B cell (primary cell): Measurements from ENCODE around the gene RPL13A. TPM values are rescaled to one million over a fixed set of nuclear protein-coding genes. Genes with fewer than 3 reads are reported as not detected.

Experiments
- ATAC-seq: fragments of 200-7000 bp; cut with Tn5 transposase; one replicate; pipeline ENCODE4 v1.10.0; 2021; ENCODE audit warnings: low read depth, mild to moderate bottlenecking, moderate number of reproducible peaks, moderate library complexity
- CTCF ChIA-PET: fragments of 350-600 bp; sonication (Branson Sonifier 250); formaldehyde crosslinking; loops from one replicate; lab custom pipeline; 2021; ENCODE audit warnings: antibody characterized with exemption, inconsistent platforms; lab: Charles Lee
- POLR2A ChIA-PET: fragments of 350-600 bp; sonication (Branson Sonifier 250); formaldehyde crosslinking; loops from one replicate; lab custom pipeline; 2021; ENCODE audit warnings: antibody characterized with exemption; lab: Charles Lee
- DNase-seq: peaks from one replicate; pipeline ENCODE4 v3.0.0; 2013
- H2AFZ ChIP-seq: 2 replicates; pipeline ENCODE4 v1.6.1; 2012; ENCODE audit warnings: mild to moderate bottlenecking, low read depth, low read length; ENCODE audit not compliant: insufficient read depth, poor library complexity, severe bottlenecking
- H3K27ac ChIP-seq, 2 donors: 1 replicate in 1 of 2; 2 replicates in 1 of 2; pipeline ENCODE4 v1.5.1; 2012 to 2013; ENCODE audit warnings: low read length in 2 of 2, mild to moderate bottlenecking in 2 of 2, moderate library complexity in 1 of 2
- H3K27me3 ChIP-seq, 4 experiments: fragments of 200-600 bp in 1 of 4; sonication (generic) in 1 of 4; replicated peaks in 1 of 4; 1 replicate in 2 of 4; 2 replicates in 2 of 4; pipeline versions ENCODE4 v1.6.1 to v1.7.0; 2013 to 2016; ENCODE audit warnings: low read length in 3 of 4, mild to moderate bottlenecking in 2 of 4, mixed read lengths in 1 of 4, moderate library complexity in 1 of 4; ENCODE audit not compliant: insufficient read depth in 4 of 4, control insufficient read depth in 3 of 4; ENCODE audit errors: control extremely low read depth in 1 of 4
- H3K36me3 ChIP-seq, 2 experiments: replicated peaks in 1 of 2; 1 replicate in 1 of 2; 2 replicates in 1 of 2; pipeline versions ENCODE4 v1.6.1 to v1.7.1; 2013; ENCODE audit warnings: low read length in 1 of 2; ENCODE audit not compliant: insufficient read depth in 2 of 2, control insufficient read depth in 1 of 2; ENCODE audit errors: control extremely low read depth in 1 of 2, extremely low read depth in 1 of 2
- H3K4me1 ChIP-seq, 2 donors: fragments of 200-600 bp in 1 of 2; sonication (generic) in 1 of 2; 1 replicate in 1 of 2; 2 replicates in 1 of 2; pipeline versions ENCODE4 v1.5.1 to v1.6.1; 2013 to 2017; ENCODE audit warnings: low read length in 2 of 2; ENCODE audit not compliant: control insufficient read depth in 2 of 2, insufficient read depth in 2 of 2
- H3K4me2 ChIP-seq: replicated peaks from 2 replicates; pipeline ENCODE3; 2012; ENCODE audit warnings: mild to moderate bottlenecking, low read depth, low read length; ENCODE audit not compliant: poor library complexity, severe bottlenecking
- H3K4me3 ChIP-seq, 5 experiments: fragments of 200-600 bp in 1 of 5; sonication (generic) in 1 of 5; 1 replicate in 3 of 5; 2 replicates in 2 of 5; pipeline versions ENCODE4 v1.5.1 to v1.7.0; 2011 to 2016; ENCODE audit warnings: low read length in 4 of 5, mild to moderate bottlenecking in 4 of 5, low read depth in 2 of 5, control low read depth in 1 of 5, moderate library complexity in 1 of 5; ENCODE audit not compliant: insufficient read depth in 1 of 5; ENCODE audit errors: control extremely low read depth in 1 of 5, extremely low read depth in 1 of 5
- H3K79me2 ChIP-seq: fragments of 200-600 bp; sonication (generic); one replicate; pipeline ENCODE4 v1.6.0; 2016; ENCODE audit warnings: low read length; ENCODE audit not compliant: control insufficient read depth, insufficient read depth
- H3K9ac ChIP-seq: fragments of 200-600 bp; sonication (generic); 2 replicates; pipeline ENCODE4 v1.6.1; 2017; ENCODE audit warnings: mild to moderate bottlenecking, low read length, moderate library complexity
- H3K9me3 ChIP-seq, 3 donors: one replicate each; pipeline versions ENCODE4 v1.6.1 to v1.7.1; 2013; ENCODE audit warnings: low read length in 2 of 3; ENCODE audit not compliant: control insufficient read depth in 2 of 3, insufficient read depth in 1 of 3; ENCODE audit errors: control extremely low read depth in 1 of 3
- H4K20me1 ChIP-seq: 2 replicates; pipeline ENCODE4 v1.6.0; 2012; ENCODE audit warnings: mild to moderate bottlenecking, low read length; ENCODE audit not compliant: insufficient read depth, control insufficient read depth, poor library complexity, severe bottlenecking
- H3K27ac Mint-ChIP-seq: one replicate; pipeline ENCODE4 v1.8.0; 2021; ENCODE audit warnings: mixed read lengths
- H3K27me3 Mint-ChIP-seq: one replicate; pipeline ENCODE4 v1.8.0; 2021; ENCODE audit warnings: mixed read lengths
- H3K4me1 Mint-ChIP-seq: one replicate; pipeline ENCODE4 v1.8.0; 2021; ENCODE audit warnings: mixed read lengths
- H3K4me3 Mint-ChIP-seq: one replicate; pipeline ENCODE4 v1.8.0; 2021; ENCODE audit warnings: mixed read lengths
- H3K9me3 Mint-ChIP-seq: one replicate; pipeline ENCODE4 v1.8.0; 2022; ENCODE audit warnings: mixed read lengths; ENCODE audit not compliant: insufficient read depth
- CTCF ChIP-seq: fragments of 200-600 bp; IDR thresholded peaks from one replicate; pipeline ENCODE4 v1.8.0; 2022; ENCODE audit warnings: antibody characterized with exemption, mild to moderate bottlenecking
- EZH2 ChIP-seq: IDR thresholded peaks from 2 replicates; pipeline ENCODE4 v1.6.1; 2012; ENCODE audit warnings: borderline replicate concordance, low read depth, mild to moderate bottlenecking, moderate library complexity, low read length; ENCODE audit not compliant: insufficient read depth, poor library complexity, severe bottlenecking
- WGBS: methylation state at CpG from one replicate; pipeline ENCODE4 v1.1.5; 2013; ENCODE audit warnings: missing lambda C conversion rate; ENCODE audit not compliant: insufficient coverage; 5-methylcytosine and 5-hydroxymethylcytosine counted together
- intact Hi-C: fragments of 100-400 bp; cut with micrococcal nuclease; formaldehyde crosslinking; loops from one replicate; pipeline ENCODE4 v1.10.0; 2022
- polyA plus RNA-seq: library from polyadenylated mRNA; depleted of rRNA; stranded (reverse); fragments of >200 nt; gene quantifications from 2 replicates; pipeline ENCODE4 v1.2.3, GENCODE V29; 2012
- total RNA-seq, 2 donors: library from RNA; stranded (reverse); fragments of 120-200 nt in 1 of 2; gene quantifications; 1 replicate in 1 of 2; 2 replicates in 1 of 2; pipeline versions ENCODE4 v1.2.3 to v1.2.4, GENCODE V29; 2013 to 2022

Gene RPL13A
- total and polyA plus RNA-seq, 2 donors (not counting 1 experiment from before 2014, with no cell fraction given): 5,457 to 6,298 TPM

GRCh38 chr19:49461656-49462055, 25.8 kb upstream of the RPL13A start:
- Mint-ChIP-seq H3K27me3 (no peaks in the 10 kb centered on the region), H3K4me3 (no peak overlapping the region), H3K27ac (no peak overlapping the region), H3K4me1 (peaks cover 2% of the 10 kb centered on the region), H3K9me3 (no peaks in the 10 kb centered on the region)
- Histone ChIP-seq H3K4me2 (no peak overlapping the region), H3K4me3 (no peak overlapping the region), H3K9me3 (peaks cover 0 to 4% (median 0%) of the 10 kb centered on the region in 3 donors), H3K79me2 (peaks cover 42% of the 10 kb centered on the region), H3K27me3 (no peaks in the 10 kb centered on the region), H2AFZ (no peak overlapping the region), H3K36me3 (peaks cover 0 to 70% of the 10 kb centered on the region in 2 experiments), H3K4me1 (peaks cover 0 to 8% of the 10 kb centered on the region in 2 donors), H3K27ac (no peak overlapping the region), H4K20me1 (peaks cover 31% of the 10 kb centered on the region), H3K9ac (no peak overlapping the region)
- no peak for DNase-seq
- intact Hi-C loops: no loop called here
- no peak for ATAC-seq
- POLR2A ChIA-PET: interaction anchor here (0.7 kb wide), 1 partner anchor 51 kb away, joined by 3 read pairs; the partner anchor contains the start of gene FCGRT
- WGBS: 98% methylated on average over 26 of the region's 37 CpGs
- CTCF ChIA-PET: no interaction called here
- TF ChIP-seq CTCF (no peak), EZH2 (no peak)

GRCh38 chr19:49462492-49462891, 24.9 kb upstream of the RPL13A start:
- peaks cover 0 to 68% of the 10 kb centered on the region in 2 experiments for H3K36me3 ChIP-seq
- TF ChIP-seq CTCF (no peak), EZH2 (no peak)
- peaks cover 33% of the 10 kb centered on the region for H3K79me2 ChIP-seq
- CTCF ChIA-PET: no interaction called here
- intact Hi-C loops: no loop called here
- Mint-ChIP-seq H3K4me3 (no peak overlapping the region), H3K27me3 (no peaks in the 10 kb centered on the region), H3K4me1 (no peaks in the 10 kb centered on the region), H3K27ac (no peak overlapping the region), H3K9me3 (no peaks in the 10 kb centered on the region)
- H3K4me1 ChIP-seq: peaks cover 0 to 8% of the 10 kb centered on the region in 2 donors
- DNase-seq: no peak
- 88% methylated on average over 11 of the region's 12 CpGs for WGBS
- no peak for ATAC-seq
- no peaks in the 10 kb centered on the region for H3K27me3 ChIP-seq
- no peak overlapping the region for H3K4me2 ChIP-seq
- H3K9ac ChIP-seq: no peak overlapping the region
- POLR2A ChIA-PET: no interaction called here
- peaks cover 0 to 4% (median 0%) of the 10 kb centered on the region in 3 donors for H3K9me3 ChIP-seq
- no peak overlapping the region for H3K4me3 ChIP-seq
- no peak overlapping the region for H2AFZ ChIP-seq
- H4K20me1 ChIP-seq: peaks cover 31% of the 10 kb centered on the region
- H3K27ac ChIP-seq: no peak overlapping the region
